HEK293 (cell line): ENCODE data around the gene HOXB8.
A peak's percentile ranks its signal among the peaks of the same experiment; 100 is the strongest.

ENCODE experiments used
- CTCF ChIP-seq: fragments of 450-650 bp; formaldehyde crosslinking; IDR thresholded peaks from 2 replicates; pipeline ENCODE4 v1.5.1; 2016; ENCODE audit warnings: missing biosample characterization, missing genetic modification characterization
- FEZF1 ChIP-seq: fragments of 450-650 bp; formaldehyde crosslinking; IDR thresholded peaks from 2 replicates; pipeline ENCODE4 v1.5.1; 2016; ENCODE audit warnings: missing biosample characterization, missing genetic modification characterization
- GLI4 ChIP-seq: fragments of 450-650 bp; formaldehyde crosslinking; IDR thresholded peaks from 2 replicates; pipeline ENCODE4 v1.5.1; 2016; ENCODE audit warnings: missing biosample characterization, missing genetic modification characterization
- HIC1 ChIP-seq: fragments of 450-650 bp; formaldehyde crosslinking; IDR thresholded peaks from 2 replicates; pipeline ENCODE4 v1.5.1; 2016; ENCODE audit warnings: missing biosample characterization, missing genetic modification characterization
- IKZF3 ChIP-seq: fragments of 450-650 bp; IDR thresholded peaks from 2 replicates; pipeline ENCODE4 v1.5.0; 2018; ENCODE audit warnings: missing biosample characterization, mild to moderate bottlenecking, missing genetic modification characterization, moderate library complexity
- PRDM6 ChIP-seq: fragments of 450-650 bp; formaldehyde crosslinking; IDR thresholded peaks from 2 replicates; pipeline ENCODE4 v1.5.1; 2017; ENCODE audit warnings: missing biosample characterization, missing genetic modification characterization
- SETDB1 ChIP-seq: IDR thresholded peaks from one replicate; pipeline ENCODE4 v1.6.1; 2017; ENCODE audit warnings: mild to moderate bottlenecking, low read length, moderate library complexity, mixed read lengths; ENCODE audit not compliant: insufficient read length
- SP2 ChIP-seq: fragments of 450-650 bp; formaldehyde crosslinking; IDR thresholded peaks from 2 replicates; pipeline ENCODE4 v1.5.1; 2016; ENCODE audit warnings: missing biosample characterization, missing genetic modification characterization
- TCF7L2 ChIP-seq: IDR thresholded peaks from 2 replicates; pipeline ENCODE4 v1.6.1; 2011; ENCODE audit warnings: low read depth, mild to moderate bottlenecking, inconsistent platforms, low read length, moderate library complexity, borderline replicate concordance
- TRIM28 ChIP-seq: IDR thresholded peaks from 2 replicates; pipeline ENCODE4 v1.6.1; 2011; ENCODE audit warnings: low read length, control low read depth, borderline replicate concordance
- WT1 ChIP-seq: fragments of 450-650 bp; formaldehyde crosslinking; IDR thresholded peaks from 2 replicates; pipeline ENCODE4 v1.5.1; 2016; ENCODE audit warnings: missing biosample characterization, missing genetic modification characterization
- ZBTB6 ChIP-seq: fragments of 450-650 bp; formaldehyde crosslinking; IDR thresholded peaks from 2 replicates; pipeline ENCODE4 v1.5.1; 2017; ENCODE audit warnings: missing biosample characterization, missing genetic modification characterization
- ZNF10 ChIP-seq: fragments of 450-650 bp; formaldehyde crosslinking; IDR thresholded peaks from 2 replicates; pipeline ENCODE4 v1.5.1; 2017; ENCODE audit warnings: missing biosample characterization, missing genetic modification characterization
- ZNF140 ChIP-seq: fragments of 450-650 bp; formaldehyde crosslinking; IDR thresholded peaks from 2 replicates; pipeline ENCODE4 v1.5.1; 2016; ENCODE audit warnings: missing biosample characterization, missing genetic modification characterization
- ZNF146 ChIP-seq: fragments of 450-650 bp; formaldehyde crosslinking; IDR thresholded peaks from 2 replicates; pipeline ENCODE4 v1.5.1; 2016; ENCODE audit warnings: missing biosample characterization, missing genetic modification characterization
- ZNF169 ChIP-seq: fragments of 450-650 bp; formaldehyde crosslinking; IDR thresholded peaks from 2 replicates; pipeline ENCODE4 v1.5.1; 2016; ENCODE audit warnings: missing biosample characterization, missing genetic modification characterization
- ZNF280D ChIP-seq: fragments of 450-650 bp; formaldehyde crosslinking; IDR thresholded peaks from 2 replicates; pipeline ENCODE4 v1.5.1; 2016; ENCODE audit warnings: missing biosample characterization, missing genetic modification characterization
- ZNF354C ChIP-seq: fragments of 450-650 bp; formaldehyde crosslinking; IDR thresholded peaks from 2 replicates; pipeline ENCODE4 v1.5.1; 2016; ENCODE audit warnings: missing biosample characterization, missing genetic modification characterization, low read depth, borderline replicate concordance
- ZNF366 ChIP-seq: fragments of 450-650 bp; formaldehyde crosslinking; conservative IDR thresholded peaks from 2 replicates; pipeline ENCODE4 v1.5.1; 2016; ENCODE audit warnings: missing biosample characterization, missing genetic modification characterization
- ZNF473 ChIP-seq: fragments of 450-650 bp; formaldehyde crosslinking; IDR thresholded peaks from 2 replicates; pipeline ENCODE4 v1.5.1; 2017; ENCODE audit warnings: missing biosample characterization, missing genetic modification characterization
- ZNF501 ChIP-seq: fragments of 450-650 bp; formaldehyde crosslinking; IDR thresholded peaks from 2 replicates; pipeline ENCODE4 v1.5.1; 2016; ENCODE audit warnings: missing biosample characterization, missing genetic modification characterization
- ZNF513 ChIP-seq: fragments of 450-650 bp; IDR thresholded peaks from 2 replicates; pipeline ENCODE4 v1.5.1; 2018; ENCODE audit warnings: missing biosample characterization, missing genetic modification characterization
- ZNF514 ChIP-seq: fragments of 450-650 bp; formaldehyde crosslinking; IDR thresholded peaks from 2 replicates; pipeline ENCODE4 v1.5.1; 2016; ENCODE audit warnings: missing biosample characterization, missing genetic modification characterization
- ZNF529 ChIP-seq: fragments of 450-650 bp; formaldehyde crosslinking; IDR thresholded peaks from 2 replicates; pipeline ENCODE4 v1.5.1; 2017; ENCODE audit warnings: missing genetic modification characterization, missing biosample characterization; ENCODE audit not compliant: insufficient replicate concordance
- ZNF558 ChIP-seq: fragments of 450-650 bp; formaldehyde crosslinking; IDR thresholded peaks from 2 replicates; pipeline ENCODE4 v1.5.1; 2016; ENCODE audit warnings: missing biosample characterization, missing genetic modification characterization
- ZNF707 ChIP-seq: fragments of 450-650 bp; formaldehyde crosslinking; IDR thresholded peaks from 2 replicates; pipeline ENCODE4 v1.5.1; 2016; ENCODE audit warnings: missing biosample characterization, missing genetic modification characterization
- ZNF76 ChIP-seq: fragments of 450-650 bp; formaldehyde crosslinking; IDR thresholded peaks from 2 replicates; pipeline ENCODE4; 2016; ENCODE audit warnings: low read depth, missing biosample characterization, missing genetic modification characterization, borderline replicate concordance
- ZNF792 ChIP-seq: fragments of 450-650 bp; formaldehyde crosslinking; IDR thresholded peaks from 2 replicates; pipeline ENCODE4 v1.5.1; 2016; ENCODE audit warnings: missing biosample characterization, missing genetic modification characterization

The HOXB8 gene

GRCh38 chr17:48636177-48637018 is 21.3 kb upstream of the HOXB8 start (continued):
- TF ChIP-seq ZNF366 (no peak), ZNF10 (tag by site-specific recombination) (peak; percentile 27; the same call in 1 of the 2 replicates), ZNF473 (tag by site-specific recombination) (no peak), ZNF529 (tag by site-specific recombination) (no peak), ZNF514 (tag by site-specific recombination) (no peak), WT1 (tag by site-specific recombination) (no peak), ZNF280D (tag by site-specific recombination) (no peak), ZNF354C (no peak), IKZF3 (no peak), ZNF513 (tag by site-specific recombination) (no peak), FEZF1 (no peak), ZNF76 (tag by site-specific recombination) (no peak), CTCF (tag by site-specific recombination) (peak; percentile 49; the same call in 1 of the 2 replicates), ZNF558 (tag by site-specific recombination) (no peak), SETDB1 (no peak), ZNF501 (tag by site-specific recombination) (no peak), TCF7L2 (no peak; the same call in 1 of the 2 replicates), ZNF169 (no peak), ZBTB6 (tag by site-specific recombination) (peak; percentile 57; the same call in 1 of the 2 replicates), ZNF140 (tag by site-specific recombination) (no peak), TRIM28 (no peak), ZNF146 (tag by site-specific recombination) (no peak), ZNF792 (tag by site-specific recombination) (no peak), HIC1 (tag by site-specific recombination) (no peak), ZNF707 (tag by site-specific recombination) (no peak), SP2 (no peak), PRDM6 (tag by site-specific recombination) (no peak), GLI4 (tag by site-specific recombination) (no peak)
